Activated naive CD4-positive, alpha-beta T cell treated with anti-CD3 and anti-CD28 coated beads, Interleukin-2, amount 10 ng/mL, durations not matched to agents 7 days and 5 days (primary cell): ENCODE results near the gene NFILZ.

Source experiments
- CTCF ChIA-PET: fragments of 350-600 bp; sonication (Branson Sonifier 250); formaldehyde crosslinking; loops from one replicate; lab custom pipeline; 2021; ENCODE audit warnings: antibody characterized with exemption; lab: Charles Lee
- DNase-seq: peaks from one replicate; pipeline ENCODE4 v3.0.0-alpha.2; 2020
- H3K27ac Mint-ChIP-seq: one replicate; pipeline ENCODE4 v1.8.0; 2021; ENCODE audit warnings: mild to moderate bottlenecking, moderate library complexity, mixed read lengths
- H3K27me3 Mint-ChIP-seq: one replicate; pipeline ENCODE4 v1.8.0; 2021; ENCODE audit warnings: mild to moderate bottlenecking, mixed read lengths
- H3K36me3 Mint-ChIP-seq: one replicate; pipeline ENCODE4 v1.8.0; 2021; ENCODE audit warnings: mixed read lengths
- H3K4me1 Mint-ChIP-seq: one replicate; pipeline ENCODE4 v1.8.0; 2021; ENCODE audit warnings: mixed read lengths
- H3K4me3 Mint-ChIP-seq: one replicate; pipeline ENCODE4 v1.8.0; 2021; ENCODE audit warnings: mild to moderate bottlenecking, moderate library complexity, mixed read lengths
- H3K9me3 Mint-ChIP-seq: one replicate; pipeline ENCODE4 v1.8.0; 2021; ENCODE audit warnings: mixed read lengths

The NFILZ gene

GRCh38 chr19:8666814-8667405 is 36.5 kb downstream of the NFILZ start:
- peaks cover 4% of the 10 kb centered on the region for H3K36me3 Mint-ChIP-seq
- CTCF ChIA-PET, result interaction anchor here (1.2 kb wide), 1 partner anchor 12 kb away, joined by 3 read pairs; no protein-coding TSS in a partner anchor

GRCh38 chr19:8673276-8673891 is 43.0 kb downstream of the NFILZ start:
- H3K4me1 Mint-ChIP-seq, result peaks cover 56% of the 10 kb centered on the region
- H3K27me3 Mint-ChIP-seq, result peaks cover 68% of the 10 kb centered on the region
- H3K9me3 Mint-ChIP-seq, result peaks cover 10% of the 10 kb centered on the region
- H3K36me3 Mint-ChIP-seq, result peaks cover 3% of the 10 kb centered on the region
- H3K27ac Mint-ChIP-seq, result no peak overlapping the region
- no peak for DNase-seq
- H3K4me3 Mint-ChIP-seq, result no peak overlapping the region
- CTCF ChIA-PET, result interaction anchor here (0.9 to 1.0 kb wide), 2 partner anchors 14 to 18 kb away, joined by 4 read pairs; no protein-coding TSS in a partner anchor

More at GRCh38 chr19:8666814-8667405, 36.5 kb downstream of the NFILZ start:
- H3K4me3 Mint-ChIP-seq, result no peak overlapping the region
- peaks cover 85% of the 10 kb centered on the region for H3K4me1 Mint-ChIP-seq
- peaks cover 6% of the 10 kb centered on the region for H3K9me3 Mint-ChIP-seq
- DNase-seq, result no peak
- H3K27me3 Mint-ChIP-seq, result peaks cover 35% of the 10 kb centered on the region
- H3K27ac Mint-ChIP-seq, result peak overlapping the region; percentile 79

- H3K27ac Mint-ChIP-seq, result peak overlapping the region; percentile 16
- H3K27me3 Mint-ChIP-seq, result peaks cover 64% of the 10 kb centered on the region
- peaks cover 9% of the 10 kb centered on the region for H3K9me3 Mint-ChIP-seq
- peaks cover 42% of the 10 kb centered on the region for H3K4me1 Mint-ChIP-seq
- peaks cover 2% of the 10 kb centered on the region for H3K36me3 Mint-ChIP-seq
- no peak overlapping the region for H3K4me3 Mint-ChIP-seq
- CTCF ChIA-PET, result no interaction called here
- no peak for DNase-seq
These were observed 44.6 kb downstream of the NFILZ start for GRCh38 chr19:8675066-8675465.

- peaks cover 2% of the 10 kb centered on the region for H3K36me3 Mint-ChIP-seq
- no peak for DNase-seq
- H3K9me3 Mint-ChIP-seq, result peaks cover 10% of the 10 kb centered on the region
- CTCF ChIA-PET, result no interaction called here
- no peak overlapping the region for H3K27ac Mint-ChIP-seq
- peaks cover 63% of the 10 kb centered on the region for H3K27me3 Mint-ChIP-seq
- no peak overlapping the region for H3K4me3 Mint-ChIP-seq
- H3K4me1 Mint-ChIP-seq, result peaks cover 46% of the 10 kb centered on the region
These were observed 47.9 kb downstream of the NFILZ start for GRCh38 chr19:8678244-8678807.
